GM18511 (cell line): ENCODE measurements around the gene ANAPC2.

Source experiments
- ATAC-seq: cut with Tn5 transposase; IDR thresholded peaks from one replicate; pipeline ENCODE4 v1.9.1; 2021; ENCODE audit warnings: mild to moderate bottlenecking, moderate library complexity; ENCODE audit not compliant: unreplicated experiment

The ANAPC2 gene

DNA sequence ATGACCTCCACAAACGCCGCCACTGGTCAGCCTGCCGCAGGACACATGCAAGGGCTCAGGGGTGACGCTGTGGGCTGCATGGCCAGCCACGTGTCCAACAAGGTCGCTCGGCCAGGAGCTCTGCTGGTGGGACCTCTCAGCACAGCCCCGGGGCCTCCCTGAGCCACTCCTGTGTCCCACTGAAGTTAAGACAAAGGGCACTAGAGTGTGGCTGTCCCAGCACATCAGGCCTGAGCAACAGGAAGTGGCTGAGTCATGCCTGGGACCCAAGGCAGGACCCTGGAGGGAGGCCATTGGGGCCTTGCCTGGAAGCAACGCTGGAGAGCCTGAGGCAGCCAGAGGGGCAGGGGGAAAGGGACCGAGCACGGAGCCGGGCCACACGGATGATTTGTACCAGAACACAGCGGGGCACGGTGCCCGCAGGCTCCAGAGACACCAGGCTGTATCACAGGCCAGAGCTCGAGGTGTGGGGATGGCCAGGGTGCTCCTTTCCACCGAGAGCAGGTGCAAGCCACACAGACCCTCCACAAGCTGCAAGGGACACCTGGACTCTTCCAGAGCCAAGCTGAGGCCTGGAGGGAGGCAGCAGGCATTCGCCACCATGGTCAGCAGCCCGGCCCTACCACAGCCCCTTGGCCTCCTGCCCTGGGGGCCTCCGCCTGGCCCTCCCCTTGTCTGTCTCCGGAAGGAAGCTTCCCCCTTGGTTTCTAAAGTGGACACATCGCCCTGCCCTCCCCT, 10.0 kb downstream of the ANAPC2 start:
- ATAC-seq: no peak

DNA sequence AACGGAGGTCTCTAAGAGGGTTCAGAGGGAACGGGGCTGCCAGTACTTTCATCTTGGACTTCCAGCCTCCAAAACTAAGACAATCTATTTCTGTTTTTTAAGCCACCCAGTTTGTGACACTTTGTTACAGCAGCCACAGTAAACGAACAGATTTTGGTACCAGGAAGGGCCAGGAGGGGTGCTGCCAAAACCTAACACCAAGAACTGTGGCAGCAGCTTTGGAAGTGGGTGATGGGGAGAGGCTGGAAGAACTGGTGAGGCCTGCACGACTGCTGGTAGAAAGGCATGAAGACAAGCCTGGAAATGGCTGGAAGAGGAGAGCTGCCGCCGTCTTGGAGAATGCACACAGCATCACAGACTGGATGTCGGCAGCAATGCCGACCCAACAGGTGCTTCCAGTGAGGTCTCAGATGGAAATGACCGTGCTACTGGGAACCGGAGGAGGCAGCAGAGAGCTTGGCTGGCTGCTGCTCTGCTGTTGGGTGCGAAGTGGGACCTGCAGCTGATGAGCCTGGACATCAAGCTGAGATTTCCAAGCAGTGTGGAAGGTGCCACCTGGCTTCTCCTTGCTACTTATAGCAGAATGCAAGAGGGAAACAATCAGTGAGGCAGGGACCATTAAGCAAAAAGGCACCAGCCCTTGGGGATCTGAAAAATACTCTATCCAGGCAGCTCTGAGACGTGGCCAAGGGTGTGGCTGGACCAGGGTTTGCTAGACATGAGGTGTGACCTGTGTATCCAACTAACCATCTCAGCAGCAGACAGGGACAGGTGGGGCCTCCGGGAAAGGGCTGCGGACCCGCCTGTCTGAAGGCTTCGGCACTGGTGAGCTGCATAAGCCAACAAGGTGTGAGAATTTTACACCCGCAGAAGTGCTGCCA, 11.8 kb downstream of the ANAPC2 start:
- ATAC-seq: no peak

DNA sequence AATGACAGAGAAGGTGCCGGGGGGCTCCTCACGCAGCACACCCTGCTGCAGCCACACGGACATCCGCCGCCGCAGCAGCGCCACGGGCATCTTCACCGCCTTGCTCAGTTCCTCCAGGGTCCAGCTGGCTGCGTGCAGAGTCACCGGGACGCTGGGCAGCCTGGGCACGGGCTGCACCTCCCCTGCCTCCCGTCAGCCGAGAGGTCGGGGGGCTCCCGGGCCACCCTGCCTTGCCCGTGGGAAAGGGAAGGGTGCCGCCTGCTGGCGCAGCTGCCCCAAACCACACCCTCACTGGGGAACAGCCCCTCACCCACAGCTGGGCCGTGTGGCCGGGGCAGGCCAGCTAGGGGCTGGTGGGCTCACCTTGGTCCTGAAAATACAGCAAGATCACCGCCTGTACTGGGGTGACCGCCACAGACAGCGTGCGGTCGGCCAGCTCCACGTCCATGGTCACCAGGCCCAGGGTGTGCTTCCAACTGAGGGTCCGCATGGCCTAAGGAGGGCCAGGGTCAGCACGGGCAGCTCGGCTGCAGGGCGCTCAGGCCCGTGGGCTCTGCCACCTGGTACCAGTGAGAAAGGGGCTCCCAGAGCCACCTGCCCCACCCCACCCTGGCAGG, 12.9 kb downstream of the ANAPC2 start:
- ATAC-seq: no peak

DNA sequence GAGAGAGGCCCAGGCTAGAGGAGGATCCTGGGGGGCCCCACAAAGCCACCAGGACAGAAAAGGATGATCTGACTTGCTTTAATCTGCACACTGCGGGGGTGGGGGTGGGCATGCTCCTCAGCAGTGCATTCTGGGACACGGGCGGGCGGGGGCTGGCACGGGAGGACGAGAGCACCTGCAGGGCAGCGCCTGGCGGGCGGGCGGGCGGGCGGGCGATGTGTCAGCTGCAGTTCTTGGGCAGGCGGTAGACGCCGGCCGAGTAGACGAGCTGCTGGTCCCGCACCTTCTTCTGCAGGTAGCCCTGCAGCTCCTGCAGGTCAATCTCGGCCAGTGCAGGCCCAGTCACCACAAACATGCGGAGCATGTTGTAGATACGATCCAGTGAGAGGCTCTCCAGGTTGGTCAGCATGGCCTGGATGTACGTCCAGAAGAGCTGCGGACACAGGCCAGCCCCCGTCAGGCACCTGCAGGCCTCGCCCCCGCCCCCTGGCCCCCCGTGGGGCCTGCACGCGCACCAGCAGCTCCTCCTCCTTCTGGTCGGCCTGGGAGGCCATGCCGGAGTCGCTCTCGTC, 13.6 kb downstream of the ANAPC2 start:
- ATAC-seq: no peak

DNA sequence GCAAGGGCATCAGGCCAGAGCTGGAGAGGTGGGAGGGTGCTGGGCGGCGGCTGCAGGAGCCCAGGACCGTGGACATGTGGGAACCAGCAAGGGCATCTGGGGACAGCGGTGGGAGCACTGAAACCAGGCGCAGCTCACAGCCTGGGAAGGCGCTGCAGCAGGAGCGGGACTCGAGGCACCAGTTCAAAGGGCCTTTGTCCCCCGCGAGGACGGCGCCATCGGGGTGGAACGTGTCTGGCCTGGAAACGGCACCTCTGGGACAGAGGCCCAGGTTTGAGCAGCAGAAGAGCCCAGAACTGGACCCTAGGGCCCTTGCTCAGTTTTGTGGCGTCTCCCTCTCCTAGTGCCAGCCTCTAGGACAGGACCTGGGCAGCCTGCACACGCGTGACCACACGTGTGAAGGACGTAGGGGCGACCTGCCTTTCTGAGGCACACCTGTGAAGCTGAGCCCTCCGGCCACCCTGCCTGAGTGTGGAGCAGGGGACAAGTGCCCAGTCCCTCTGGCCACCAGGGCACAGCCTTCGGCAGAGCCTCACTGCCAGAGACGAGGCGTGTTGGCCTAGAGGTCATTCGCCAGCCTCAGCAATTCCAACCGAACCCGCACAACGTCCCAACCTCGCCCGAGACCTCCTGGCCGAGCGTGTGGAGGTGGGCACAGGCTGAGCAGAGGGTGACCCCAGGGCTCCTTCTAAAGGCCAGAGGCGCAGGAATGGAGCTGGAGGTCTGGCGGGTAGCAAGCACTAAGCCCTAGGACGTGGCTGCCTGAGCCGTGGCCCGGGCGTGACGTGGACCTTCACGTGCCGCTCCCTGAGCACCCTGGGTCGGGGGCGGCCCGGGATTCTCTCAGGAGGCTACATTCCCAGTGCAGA, 14.3 kb downstream of the ANAPC2 start:
- ATAC-seq: no peak

DNA sequence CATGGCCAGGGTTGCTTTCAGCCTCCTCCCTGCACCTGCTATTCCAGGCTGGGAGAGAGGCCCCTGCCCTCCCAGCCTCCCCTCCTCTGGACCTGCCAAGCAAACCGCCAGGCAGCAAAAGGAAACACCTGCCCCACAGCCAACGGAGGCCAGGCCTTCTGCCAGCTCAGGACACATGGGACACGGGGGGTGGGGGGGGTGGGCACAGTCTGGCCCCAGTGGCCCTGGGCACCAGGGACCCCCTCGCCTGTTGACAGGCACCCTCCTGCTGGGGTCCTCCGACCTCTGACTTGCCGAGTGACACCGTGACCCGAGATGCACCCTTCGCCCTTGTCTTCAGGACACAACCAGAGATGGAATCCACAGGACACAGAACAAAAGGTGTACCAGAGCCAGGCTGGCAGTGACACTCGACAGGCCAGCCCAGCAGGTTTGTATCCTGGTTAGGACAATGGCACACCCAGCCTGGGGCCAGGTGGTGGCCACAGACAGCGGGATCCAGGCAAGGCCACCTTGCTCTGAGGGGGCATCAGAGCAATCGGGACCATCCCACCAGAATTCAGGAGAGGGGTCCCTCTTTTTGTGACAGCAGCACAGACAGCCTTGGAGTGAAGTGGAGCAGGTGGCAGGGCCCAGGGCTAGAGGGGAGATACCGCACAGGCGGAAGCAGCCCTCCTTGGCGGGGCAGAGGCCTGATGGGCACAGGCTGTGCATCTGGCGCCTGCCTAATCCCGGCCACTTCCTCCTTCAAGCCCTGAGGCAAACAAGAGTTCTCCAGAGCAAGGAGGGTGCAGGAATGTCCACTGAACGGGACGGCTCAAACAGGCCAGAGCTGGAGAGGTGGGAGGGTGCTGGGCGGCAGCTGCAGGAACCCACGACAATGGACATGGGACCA, 15.2 kb downstream of the ANAPC2 start:
- no peak for ATAC-seq

DNA sequence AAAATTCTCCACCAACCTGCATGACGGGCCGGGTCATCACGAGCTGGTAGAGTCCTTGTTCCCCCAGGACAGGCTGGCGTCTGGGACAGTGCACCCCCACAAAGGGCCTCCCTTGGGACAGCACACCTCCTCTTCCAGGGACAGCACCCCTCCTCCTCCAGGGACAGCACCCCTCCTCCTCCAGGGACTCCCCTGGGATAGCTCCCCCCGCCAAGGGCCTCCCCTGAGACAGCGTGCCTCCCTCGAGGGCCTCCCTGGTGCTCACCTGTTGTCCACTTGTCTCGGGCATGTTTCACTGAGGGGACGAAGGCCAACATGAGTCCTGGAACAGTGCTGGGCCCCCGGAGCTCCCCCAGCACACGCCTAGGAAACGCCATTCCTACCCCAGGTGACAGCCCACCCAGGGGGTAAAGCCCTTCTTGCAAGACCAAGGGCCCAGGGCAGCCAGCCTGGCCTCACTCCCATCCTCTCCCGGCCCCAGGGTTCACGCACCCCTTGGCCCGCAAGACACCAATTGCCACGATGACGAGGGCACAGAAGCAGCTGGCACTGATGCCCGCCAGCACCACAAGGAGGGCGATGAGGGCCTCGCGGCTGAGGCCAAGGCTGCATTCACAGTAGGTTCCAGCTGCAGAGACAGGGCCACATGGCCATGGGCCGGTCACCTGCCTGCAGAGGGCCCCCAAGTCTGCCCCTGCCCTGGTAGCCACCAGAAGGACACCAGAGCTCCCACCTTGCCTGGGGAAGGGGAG, 17.0 kb downstream of the ANAPC2 start:
- ATAC-seq: no peak

DNA sequence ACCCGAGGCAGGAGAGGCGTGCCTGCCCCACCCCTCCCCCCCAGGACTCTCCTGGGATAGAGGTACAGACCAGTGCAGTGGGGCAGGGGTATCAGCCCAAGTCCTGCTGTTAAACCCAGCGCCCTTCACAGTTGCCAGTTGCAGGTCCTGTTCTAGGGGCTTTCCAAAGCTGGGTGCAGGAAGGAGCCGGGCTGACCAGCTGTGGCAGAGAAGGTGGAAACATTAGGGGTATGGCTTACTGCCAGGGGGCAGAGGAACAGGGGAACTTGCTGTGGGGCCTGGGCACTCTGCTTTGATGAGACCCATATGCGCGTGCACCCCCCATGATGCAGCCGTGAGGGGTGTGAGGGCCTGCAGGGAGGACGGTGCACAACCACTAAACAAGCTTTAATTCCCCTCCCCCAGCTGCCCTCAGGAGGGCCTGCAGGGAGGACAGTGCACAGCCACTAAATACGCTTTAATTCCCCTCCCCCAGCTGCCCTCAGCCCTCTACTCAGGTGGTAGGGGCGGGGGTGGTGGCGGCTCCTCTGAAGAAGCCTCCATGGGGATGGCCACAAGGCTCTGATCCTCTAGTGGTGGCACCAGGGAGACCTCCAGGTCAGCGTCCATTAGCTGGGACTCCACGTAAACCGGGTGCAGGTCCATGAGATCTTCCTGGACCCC, 17.7 kb downstream of the ANAPC2 start:
- ATAC-seq: no peak

DNA sequence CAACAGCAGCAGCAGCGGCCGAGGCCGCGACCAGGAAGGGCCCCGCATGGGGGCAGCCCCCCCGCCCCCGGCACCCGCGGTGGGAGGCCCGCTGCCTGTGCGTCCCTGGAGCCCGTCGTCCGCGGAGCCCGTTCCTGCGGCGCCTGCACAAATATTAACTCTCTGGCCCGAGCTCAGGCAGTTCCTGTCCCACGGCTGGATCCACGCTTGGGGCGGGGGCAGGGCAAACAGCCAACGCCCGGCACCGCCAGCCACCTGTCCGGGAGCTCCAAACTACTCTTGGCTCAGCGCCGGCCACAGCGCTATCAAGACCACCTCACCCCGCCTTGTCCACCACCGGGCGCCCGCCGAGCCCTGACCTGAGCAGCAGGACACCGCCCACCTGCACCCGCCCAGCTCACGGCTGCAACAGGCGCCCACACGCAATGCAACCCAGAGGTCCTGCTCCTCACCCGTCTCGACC, 18.4 kb downstream of the ANAPC2 start, which contains the start of gene LRRC26:
Gene LRRC26 (minus strand): TSS at position 156 of the 463 bp plus-strand sequence. CDS start 108 bp downstream, at position 48.
- ATAC-seq: no peak

DNA sequence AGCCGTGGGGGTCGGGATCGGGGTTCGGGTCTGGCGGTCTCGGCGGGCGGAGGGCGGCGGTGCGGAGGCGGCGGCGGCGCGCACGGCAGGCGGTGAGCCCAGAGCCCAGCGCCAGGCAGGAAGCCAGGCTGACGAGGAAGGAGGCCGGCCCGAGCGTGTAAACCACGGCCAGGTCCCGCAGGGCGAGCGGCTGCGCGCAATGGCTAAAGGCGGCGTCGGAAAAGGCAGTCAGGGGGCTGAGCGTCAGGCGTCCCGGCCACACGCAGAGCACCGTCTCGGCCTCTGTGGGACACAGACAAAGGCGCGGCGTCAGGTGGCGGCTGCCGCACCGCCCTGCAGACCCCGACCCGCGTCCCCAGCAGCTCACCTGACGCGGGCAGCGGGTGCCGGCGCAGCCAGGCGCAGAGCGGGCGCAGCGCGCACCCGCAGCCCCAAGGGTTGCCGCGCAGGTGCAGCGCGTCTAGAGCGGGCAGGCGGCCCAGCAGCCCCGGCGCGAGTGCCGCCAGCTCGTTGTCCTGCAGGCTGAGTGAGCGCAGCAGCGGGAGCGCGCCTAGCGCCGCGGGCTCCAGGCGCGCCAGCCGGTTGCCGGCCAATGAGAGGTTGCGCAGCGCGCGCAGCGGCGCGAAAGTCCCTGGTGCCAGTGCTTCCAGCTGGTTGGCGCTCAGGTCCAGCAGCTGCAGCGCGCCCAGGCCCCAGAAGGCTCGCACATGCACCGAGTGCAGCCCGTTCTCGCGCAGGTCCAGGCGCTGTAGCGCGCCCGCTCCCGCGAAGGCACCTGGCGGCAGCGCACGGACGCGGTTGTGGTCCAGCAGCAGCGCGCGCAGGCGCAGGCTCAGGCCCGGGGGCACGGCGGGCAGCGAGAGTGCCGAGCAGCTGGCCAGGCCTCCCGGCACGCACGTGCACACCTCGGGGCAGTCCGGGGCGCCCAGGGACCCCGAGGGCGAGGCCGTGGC, 19.2 kb downstream of the ANAPC2 start:
- ATAC-seq: no peak

DNA sequence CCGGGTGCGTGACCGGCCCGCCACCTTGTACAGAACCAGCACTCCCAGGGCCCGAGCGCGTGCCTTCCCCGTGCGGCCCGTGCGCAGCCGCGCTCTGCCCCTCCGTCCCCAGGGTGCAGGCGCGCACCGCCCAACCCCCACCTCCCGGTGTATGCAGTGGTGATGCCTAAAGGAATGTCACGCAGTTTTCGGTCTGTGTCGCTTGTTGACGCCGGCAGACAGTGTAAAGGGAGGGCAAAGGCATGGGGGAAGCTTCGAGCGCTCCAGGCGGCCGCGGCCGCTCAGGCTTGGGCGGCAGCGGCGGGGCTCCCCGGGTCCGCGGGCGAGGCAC, 19.8 kb downstream of the ANAPC2 start:
- no peak for ATAC-seq

DNA sequence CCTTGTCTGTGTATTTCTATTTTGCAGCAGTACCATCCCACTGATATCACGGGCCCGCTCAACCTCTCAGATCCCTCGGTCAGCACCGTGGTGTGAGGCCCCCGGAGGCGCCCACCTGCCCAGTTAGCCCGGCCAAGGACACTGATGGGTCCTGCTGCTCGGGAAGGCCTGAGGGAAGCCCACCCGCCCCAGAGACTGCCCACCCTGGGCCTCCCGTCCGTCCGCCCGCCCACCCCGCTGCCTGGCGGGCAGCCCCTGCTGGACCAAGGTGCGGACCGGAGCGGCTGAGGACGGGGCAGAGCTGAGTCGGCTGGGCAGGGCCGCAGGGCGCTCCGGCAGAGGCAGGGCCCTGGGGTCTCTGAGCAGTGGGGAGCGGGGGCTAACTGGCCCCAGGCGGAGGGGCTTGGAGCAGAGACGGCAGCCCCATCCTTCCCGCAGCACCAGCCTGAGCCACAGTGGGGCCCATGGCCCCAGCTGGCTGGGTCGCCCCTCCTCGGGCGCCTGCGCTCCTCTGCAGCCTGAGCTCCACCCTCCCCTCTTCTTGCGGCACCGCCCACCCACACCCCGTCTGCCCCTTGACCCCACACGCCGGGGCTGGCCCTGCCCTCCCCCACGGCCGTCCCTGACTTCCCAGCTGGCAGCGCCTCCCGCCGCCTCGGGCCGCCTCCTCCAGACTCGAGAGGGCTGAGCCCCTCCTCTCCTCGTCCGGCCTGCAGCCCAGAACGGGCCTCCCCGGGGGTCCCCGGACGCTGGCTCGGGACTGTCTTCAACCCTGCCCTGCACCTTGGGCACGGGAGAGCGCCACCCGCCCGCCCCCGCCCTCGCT, 20.4 kb downstream of the ANAPC2 start:
- ATAC-seq: no peak

DNA sequence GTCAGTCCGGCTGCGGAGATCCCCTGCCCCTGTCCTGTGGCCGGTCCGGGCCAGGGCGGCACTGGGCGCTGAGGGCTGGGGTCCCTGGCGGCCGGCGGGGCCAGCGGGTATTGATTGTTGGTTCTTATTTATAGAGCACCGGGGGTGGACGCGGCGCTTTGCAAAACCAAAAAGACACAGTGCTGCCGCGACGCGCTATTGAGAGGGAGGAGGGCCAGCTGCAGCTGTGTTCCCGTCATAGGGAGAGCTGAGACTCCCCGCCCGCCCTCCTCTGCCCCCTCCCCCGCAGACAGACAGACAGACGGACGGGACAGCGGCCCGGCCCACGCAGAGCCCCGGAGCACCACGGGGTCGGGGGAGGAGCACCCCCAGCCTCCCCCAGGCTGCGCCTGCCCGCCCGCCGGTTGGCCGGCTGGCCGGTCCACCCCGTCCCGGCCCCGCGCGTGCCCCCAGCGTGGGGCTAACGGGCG, 21.0 kb downstream of the ANAPC2 start:
- no peak for ATAC-seq

DNA sequence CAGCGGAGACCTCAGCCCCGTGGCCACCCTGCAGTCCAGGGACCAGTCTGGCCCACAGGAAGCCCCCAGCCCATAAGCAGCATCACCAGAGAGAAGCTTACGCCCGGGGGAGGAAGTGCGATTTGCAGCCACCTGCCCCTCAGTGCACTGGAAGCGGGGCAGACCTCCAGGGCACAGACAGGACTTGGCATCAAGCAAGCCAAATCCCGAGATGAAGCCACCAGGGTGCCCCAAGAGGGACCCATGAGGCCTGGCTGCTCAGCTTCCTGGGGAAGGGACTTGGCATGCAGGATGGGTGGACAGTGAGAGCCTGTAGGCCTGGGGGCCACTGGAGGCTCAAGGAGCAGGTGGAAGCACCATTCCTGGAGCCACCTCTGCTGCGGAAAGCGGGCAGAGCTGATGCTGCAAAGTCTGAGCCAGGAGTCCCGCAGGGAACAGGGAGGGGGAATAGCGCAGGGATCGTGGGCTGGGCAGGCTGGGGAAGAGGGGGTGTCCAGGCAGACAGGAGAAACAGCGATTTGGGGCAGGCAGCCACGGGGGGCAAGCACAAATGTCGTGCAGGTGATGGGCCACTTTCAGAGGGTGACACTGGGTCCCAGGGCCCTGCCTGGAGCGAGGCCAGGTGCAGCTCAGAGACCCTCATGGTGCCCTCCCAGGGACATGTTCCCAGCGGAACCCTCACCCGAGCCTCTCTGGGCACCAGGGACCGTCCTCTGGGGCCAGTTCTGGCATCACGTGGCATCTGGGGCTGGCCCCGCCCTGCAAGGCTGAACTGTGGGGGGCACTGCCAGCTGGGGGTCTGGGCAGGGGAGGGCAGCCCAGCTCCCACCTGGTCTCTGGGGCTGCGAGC, 21.8 kb downstream of the ANAPC2 start:
- no peak for ATAC-seq

DNA sequence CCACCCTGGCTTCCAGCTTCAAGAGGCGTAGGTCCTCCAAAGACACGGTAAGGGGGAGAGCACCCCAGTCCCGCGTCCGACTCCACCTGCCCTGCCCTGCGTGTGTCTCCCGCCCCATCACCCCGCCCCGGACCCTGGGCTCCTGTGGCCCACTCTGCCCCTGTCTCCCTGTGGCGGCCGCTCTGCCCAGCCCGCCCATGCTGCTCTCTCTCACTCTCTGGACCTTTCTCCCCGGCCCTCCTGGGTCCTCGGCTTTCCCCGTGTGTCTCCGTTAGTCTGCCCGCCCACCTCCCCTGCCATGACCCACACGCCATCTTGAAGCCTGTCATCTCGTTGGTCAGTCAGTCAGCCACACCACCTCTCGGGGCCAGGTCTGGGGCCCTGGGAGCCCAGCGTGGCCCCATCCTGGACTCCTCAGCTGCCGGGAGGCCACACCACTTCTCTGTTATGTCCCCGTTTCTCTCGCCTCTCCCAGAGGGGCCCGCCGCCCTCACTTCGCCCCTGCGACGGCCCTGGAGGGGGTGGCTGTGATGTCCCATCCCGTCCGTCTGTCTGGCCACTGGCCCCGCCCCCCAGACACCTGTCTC, 23.0 kb downstream of the ANAPC2 start:
- no peak for ATAC-seq
